HepG2 (cell line): Measurements from ENCODE around the gene CYTH1. TPM values are rescaled to one million over a fixed set of nuclear protein-coding genes. Genes with fewer than 3 reads are reported as not detected.

Experiments used
- ATF6 ChIP-seq: sonication (generic); formaldehyde crosslinking; conservative IDR thresholded peaks from 2 replicates; pipeline ENCODE4 v1.4.0; 2020; ENCODE audit warnings: missing genetic modification reagents
- GMEB1 ChIP-seq: sonication (generic); formaldehyde crosslinking; IDR thresholded peaks from 2 replicates; pipeline ENCODE4 v1.5.1; 2020; ENCODE audit warnings: missing genetic modification reagents, mild to moderate bottlenecking, borderline replicate concordance
- ISL2 ChIP-seq: sonication (generic); formaldehyde crosslinking; IDR thresholded peaks from 2 replicates; pipeline ENCODE4 v1.5.0; 2020; ENCODE audit warnings: missing genetic modification reagents
- KLF13 ChIP-seq: sonication (generic); formaldehyde crosslinking; IDR thresholded peaks from 2 replicates; pipeline ENCODE4 v1.4.0; 2020; ENCODE audit warnings: mild to moderate bottlenecking, missing genetic modification reagents
- MYC ChIP-seq: sonication (generic); formaldehyde crosslinking; IDR thresholded peaks from 2 replicates; pipeline ENCODE4 v1.9.0; 2021; ENCODE audit warnings: missing genetic modification reagents, borderline replicate concordance
- POGZ ChIP-seq: sonication (generic); formaldehyde crosslinking; IDR thresholded peaks from 2 replicates; pipeline ENCODE4 v1.4.0; 2020; ENCODE audit warnings: mild to moderate bottlenecking, missing genetic modification reagents
- RNF2 ChIP-seq: fragments of 450-650 bp; conservative IDR thresholded peaks from 2 replicates; pipeline ENCODE4 v1.6.1; 2016; ENCODE audit warnings: low read depth
- SKI ChIP-seq: fragments of 450-650 bp; IDR thresholded peaks from one replicate; pipeline ENCODE4 v1.6.1; 2018; ENCODE audit warnings: mild to moderate bottlenecking; ENCODE audit not compliant: partially characterized antibody
- SNAPC2 ChIP-seq: sonication (generic); formaldehyde crosslinking; IDR thresholded peaks from 2 replicates; pipeline ENCODE4 v1.8.1; 2022; ENCODE audit warnings: mild to moderate bottlenecking, missing genetic modification reagents
- SNAPC4 ChIP-seq: sonication (generic); formaldehyde crosslinking; IDR thresholded peaks from 2 replicates; pipeline ENCODE4 v1.4.0; 2020; ENCODE audit warnings: mild to moderate bottlenecking, missing genetic modification reagents
- ZBTB8A ChIP-seq: sonication (generic); formaldehyde crosslinking; IDR thresholded peaks from 2 replicates; pipeline ENCODE4 v1.4.0; 2020; ENCODE audit warnings: mild to moderate bottlenecking, low read depth, missing genetic modification reagents, borderline replicate concordance
- ZKSCAN8 ChIP-seq: IDR thresholded peaks from 2 replicates; pipeline ENCODE4 v1.6.1; 2016; ENCODE audit warnings: borderline replicate concordance, missing genetic modification reagents, missing compliant biosample characterization
- ZNF550 ChIP-seq: sonication (generic); formaldehyde crosslinking; IDR thresholded peaks from 2 replicates; pipeline ENCODE4 v1.4.0; 2020; ENCODE audit warnings: mild to moderate bottlenecking, missing genetic modification reagents, borderline replicate concordance
- ZNF672 ChIP-seq: sonication (generic); formaldehyde crosslinking; IDR thresholded peaks from 2 replicates; pipeline ENCODE4 v1.8.1; 2022; ENCODE audit warnings: missing genetic modification reagents
- polyA plus RNA-seq, 8 experiments: library from polyadenylated mRNA; depleted of rRNA in 3 of 8; stranded (reverse) in 7 of 8; unstranded in 1 of 8; fragments of >200 nt; fragmentation: Illumina TruSeq in 4 of 8; extraction: Trizol in 4 of 8; gene quantifications; 2 replicates each; pipeline versions ENCODE4 v1.2.1 to v1.2.3, GENCODE V29; 2011 to 2016; ENCODE audit warnings: low read depth in 4 of 8, missing spikeins in 1 of 8, mixed read lengths in 1 of 8; ENCODE audit not compliant: insufficient read depth in 1 of 8
- total RNA-seq, 5 experiments: library from RNA; depleted of rRNA; stranded (reverse); fragments of >200 nt; fragmentation: Illumina TruSeq; extraction: Trizol; gene quantifications; 2 replicates each; pipeline ENCODE4 v1.2.3, GENCODE V29; 2016; ENCODE audit warnings: low read depth in 1 of 5
- TF ChIP-seq, protein P1 (sequence below): sonication (generic); formaldehyde crosslinking; IDR thresholded peaks from 2 replicates; pipeline ENCODE4 v1.5.0; 2020; ENCODE audit warnings: mild to moderate bottlenecking, low read depth, missing genetic modification reagents, borderline replicate concordance
- TF ChIP-seq, protein P2 (sequence below): sonication (generic); formaldehyde crosslinking; IDR thresholded peaks from 2 replicates; pipeline ENCODE4 v1.4.0; 2020; ENCODE audit warnings: missing genetic modification reagents, mild to moderate bottlenecking, borderline replicate concordance

Gene CYTH1
- total and polyA plus RNA-seq, 2 of the 13 experiments (the other 11 are each of a cell fraction or from before 2014, with no cell fraction given) = 20.1 to 48.9 TPM

- TF ChIP-seq GMEB1 (CRISPR knock-in tag) = peak; percentile 37; the same call in 1 of the 2 replicates
- 0 out of 2 replicates have a peak, but pooled peaks have one; percentile 45 for TF ChIP-seq ZKSCAN8 (CRISPR knock-in tag)
- no peak for TF ChIP-seq ZNF672
- TF ChIP-seq POGZ (CRISPR knock-in tag) = peak; percentile 61; the same call in 1 of the 2 replicates
- peak; percentile 65; the same call in 1 of the 2 replicates for TF ChIP-seq SNAPC4 (CRISPR knock-in tag)
- no peak for TF ChIP-seq ZBTB8A (CRISPR knock-in tag)
- no peak for TF ChIP-seq SKI
- TF ChIP-seq ATF6 = no peak
- no peak for TF ChIP-seq ZNF550
- TF ChIP-seq RNF2 = no peak
- peak; percentile 89 for TF ChIP-seq ISL2 (CRISPR knock-in tag)
- TF ChIP-seq, protein P1, sequence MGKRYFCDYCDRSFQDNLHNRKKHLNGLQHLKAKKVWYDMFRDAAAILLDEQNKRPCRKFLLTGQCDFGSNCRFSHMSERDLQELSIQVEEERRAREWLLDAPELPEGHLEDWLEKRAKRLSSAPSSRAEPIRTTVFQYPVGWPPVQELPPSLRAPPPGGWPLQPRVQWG (CRISPR knock-in tag) = no peak
- TF ChIP-seq, protein P2, sequence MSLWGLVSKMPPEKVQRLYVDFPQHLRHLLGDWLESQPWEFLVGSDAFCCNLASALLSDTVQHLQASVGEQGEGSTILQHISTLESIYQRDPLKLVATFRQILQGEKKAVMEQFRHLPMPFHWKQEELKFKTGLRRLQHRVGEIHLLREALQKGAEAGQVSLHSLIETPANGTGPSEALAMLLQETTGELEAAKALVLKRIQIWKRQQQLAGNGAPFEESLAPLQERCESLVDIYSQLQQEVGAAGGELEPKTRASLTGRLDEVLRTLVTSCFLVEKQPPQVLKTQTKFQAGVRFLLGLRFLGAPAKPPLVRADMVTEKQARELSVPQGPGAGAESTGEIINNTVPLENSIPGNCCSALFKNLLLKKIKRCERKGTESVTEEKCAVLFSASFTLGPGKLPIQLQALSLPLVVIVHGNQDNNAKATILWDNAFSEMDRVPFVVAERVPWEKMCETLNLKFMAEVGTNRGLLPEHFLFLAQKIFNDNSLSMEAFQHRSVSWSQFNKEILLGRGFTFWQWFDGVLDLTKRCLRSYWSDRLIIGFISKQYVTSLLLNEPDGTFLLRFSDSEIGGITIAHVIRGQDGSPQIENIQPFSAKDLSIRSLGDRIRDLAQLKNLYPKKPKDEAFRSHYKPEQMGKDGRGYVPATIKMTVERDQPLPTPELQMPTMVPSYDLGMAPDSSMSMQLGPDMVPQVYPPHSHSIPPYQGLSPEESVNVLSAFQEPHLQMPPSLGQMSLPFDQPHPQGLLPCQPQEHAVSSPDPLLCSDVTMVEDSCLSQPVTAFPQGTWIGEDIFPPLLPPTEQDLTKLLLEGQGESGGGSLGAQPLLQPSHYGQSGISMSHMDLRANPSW (CRISPR knock-in tag) = no peak
- no peak for TF ChIP-seq SNAPC2
- peak; percentile 33 for TF ChIP-seq MYC (CRISPR knock-in tag)
- no peak for TF ChIP-seq KLF13 (CRISPR knock-in tag)
These were observed 115.8 kb downstream of the CYTH1 start (continued) for GRCh38 chr17:78665952-78666920.
